Islet precursor cell (in vitro differentiated cells): Measurements from ENCODE around the gene SERPINA7.
"Not testable (repeated sequence)": the region's sequence is repeated elsewhere in the genome, so short reads cannot be mapped to it uniquely, and the experiment has no call there.

ENCODE experiments used
- DNase-seq: peaks from one replicate; pipeline ENCODE4 v3.0.0-alpha.2; 2018

The SERPINA7 gene, protein sequence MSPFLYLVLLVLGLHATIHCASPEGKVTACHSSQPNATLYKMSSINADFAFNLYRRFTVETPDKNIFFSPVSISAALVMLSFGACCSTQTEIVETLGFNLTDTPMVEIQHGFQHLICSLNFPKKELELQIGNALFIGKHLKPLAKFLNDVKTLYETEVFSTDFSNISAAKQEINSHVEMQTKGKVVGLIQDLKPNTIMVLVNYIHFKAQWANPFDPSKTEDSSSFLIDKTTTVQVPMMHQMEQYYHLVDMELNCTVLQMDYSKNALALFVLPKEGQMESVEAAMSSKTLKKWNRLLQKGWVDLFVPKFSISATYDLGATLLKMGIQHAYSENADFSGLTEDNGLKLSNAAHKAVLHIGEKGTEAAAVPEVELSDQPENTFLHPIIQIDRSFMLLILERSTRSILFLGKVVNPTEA

GRCh38 chrX:106038625-106039024 lies at the start of gene SERPINA7:
TSS of gene SERPINA7 (minus strand) at chrX:106038727. CDS start at chrX:106037058, 1,669 bp downstream.
- no peak for DNase-seq

- no peak for DNase-seq
These were observed 30.5 kb upstream of the SERPINA7 start for GRCh38 chrX:106069048-106069447.

DNA sequence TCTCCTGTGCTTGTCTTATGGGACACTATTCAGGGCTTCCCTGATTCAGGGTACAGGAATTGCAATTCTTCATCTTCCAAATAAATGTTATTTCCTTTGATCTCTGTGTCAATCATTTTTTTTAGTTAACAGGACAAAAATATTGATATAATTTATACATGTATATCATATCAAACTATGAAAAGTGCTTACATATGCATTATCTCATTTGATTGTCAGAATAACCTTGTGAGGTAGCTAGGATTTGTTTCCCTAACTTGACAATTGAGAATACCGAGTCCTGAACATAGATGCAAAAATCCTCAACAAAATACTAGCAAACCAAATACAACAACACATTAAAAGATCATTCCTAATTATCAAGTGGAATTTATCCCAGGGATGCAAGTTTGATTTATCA lies 11.5 kb upstream of the SERPINA7 start:
- DNase-seq = no peak

GRCh38 chrX:106042296-106042695 lies 3.8 kb upstream of the SERPINA7 start:
- no peak for DNase-seq

DNA sequence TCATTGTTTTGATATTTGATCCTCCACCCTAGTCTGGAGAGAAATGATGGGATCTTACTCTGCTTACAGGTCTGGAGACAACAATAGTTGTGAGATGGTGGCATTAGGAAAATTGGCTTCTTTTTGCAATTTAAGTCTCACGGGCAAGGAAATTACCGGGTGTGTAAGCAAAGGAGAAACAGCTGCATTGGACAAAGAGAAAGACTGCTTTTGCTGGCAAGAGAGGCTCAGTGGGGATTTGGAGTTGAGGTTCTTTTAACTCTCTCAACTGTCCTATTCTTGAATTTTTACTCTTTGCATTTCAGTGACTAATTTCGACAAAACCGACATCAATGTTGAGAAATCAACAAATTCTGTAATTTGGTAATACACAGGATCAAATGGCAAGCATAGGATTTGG lies 2.3 kb upstream of the SERPINA7 start:
- DNase-seq = no peak

GRCh38 chrX:106039920-106040319 lies 1.4 kb upstream of the SERPINA7 start:
- peak; percentile 51 for DNase-seq

DNA sequence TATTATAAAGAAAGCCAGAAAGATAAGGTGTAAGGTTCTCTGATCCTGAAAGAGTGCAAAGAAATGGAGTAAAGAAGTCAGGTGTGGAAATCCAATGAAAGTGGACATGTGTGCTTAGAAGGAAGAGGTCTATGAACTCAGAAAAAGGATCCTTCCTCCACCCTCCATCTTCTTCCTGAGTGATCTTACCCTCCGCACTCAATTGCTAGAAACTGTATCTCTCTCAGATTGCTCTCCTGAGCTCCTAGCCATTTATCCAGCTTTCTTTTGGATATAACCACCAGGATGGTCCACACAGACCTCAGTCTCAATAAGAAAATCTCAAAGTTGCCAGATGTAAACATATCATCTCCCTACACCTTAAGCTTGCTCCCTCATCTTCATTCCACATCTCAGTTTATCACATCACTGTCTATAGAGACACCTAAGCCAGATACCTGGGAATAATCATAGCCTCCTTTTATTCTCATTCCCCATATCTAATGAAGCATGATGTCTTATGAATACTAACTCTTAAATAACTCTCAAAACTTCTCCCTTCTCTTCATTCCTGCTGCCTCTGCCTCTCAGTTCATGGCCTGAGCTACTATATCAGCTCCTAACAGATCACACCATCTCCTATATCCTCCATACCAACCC lies 573 bp downstream of the SERPINA7 start:
- no peak for DNase-seq

GRCh38 chrX:106036716-106037115 lies 1.8 kb downstream of the SERPINA7 start:
- DNase-seq = no peak

- DNase-seq = no peak
These were observed 3.5 kb downstream of the SERPINA7 start for GRCh38 chrX:106035064-106035463.

DNA sequence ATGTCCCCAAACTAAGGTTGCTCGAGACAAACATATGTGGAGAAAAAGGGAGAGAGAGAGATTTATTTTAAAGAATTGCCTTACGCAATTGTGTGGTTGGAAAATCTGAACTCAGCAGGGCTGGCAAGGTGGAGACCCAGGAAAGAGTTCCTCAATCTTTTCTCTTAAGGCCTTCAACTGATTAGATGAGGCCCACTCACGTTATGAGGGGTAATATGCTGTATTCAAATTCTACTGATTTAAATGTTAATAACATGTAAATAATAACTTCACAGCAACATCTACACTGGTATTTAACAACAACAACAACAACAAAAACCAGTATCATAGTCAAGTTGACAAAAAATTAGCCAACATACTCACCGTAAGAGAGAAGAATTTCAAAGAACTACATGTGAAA lies 14.6 kb downstream of the SERPINA7 start:
- DNase-seq = no peak

GRCh38 chrX:106022238-106022637 lies 16.3 kb downstream of the SERPINA7 start:
- no peak for DNase-seq

DNA sequence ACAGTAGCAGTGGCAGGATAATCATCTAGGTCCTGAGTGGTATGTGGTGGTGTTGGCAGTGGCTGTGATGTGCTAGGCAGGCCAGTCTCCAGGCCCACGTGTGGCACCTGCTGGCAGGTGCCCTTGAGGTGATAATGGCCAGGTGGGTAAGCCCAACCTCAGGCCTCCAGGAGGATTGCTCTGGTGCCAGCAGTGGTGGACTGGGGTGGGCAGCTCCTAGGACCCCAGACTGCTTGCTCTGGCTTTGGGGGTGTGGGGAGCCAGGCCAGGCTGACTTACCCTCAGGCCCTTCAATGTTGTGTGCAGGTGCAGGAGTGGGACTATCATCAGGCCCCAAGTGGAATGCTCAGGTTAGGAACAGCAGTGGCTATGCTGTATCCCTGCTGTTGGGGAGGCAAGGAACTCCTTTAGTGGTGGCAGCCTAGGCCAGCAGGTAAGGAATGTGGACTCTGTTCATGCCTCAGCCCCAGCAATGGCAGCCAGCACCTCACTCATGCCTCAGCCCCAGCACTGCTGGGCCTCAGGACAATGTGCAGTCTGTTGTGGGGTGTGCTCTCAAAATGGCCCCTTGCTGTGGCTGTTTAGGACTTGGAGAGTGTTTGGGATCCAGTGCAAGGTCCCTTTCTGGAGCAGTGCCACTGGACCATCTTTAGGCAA lies 24.3 kb downstream of the SERPINA7 start:
- DNase-seq = no peak

- DNase-seq = no peak
These were observed 29.4 kb downstream of the SERPINA7 start for GRCh38 chrX:106009145-106009544.

DNA sequence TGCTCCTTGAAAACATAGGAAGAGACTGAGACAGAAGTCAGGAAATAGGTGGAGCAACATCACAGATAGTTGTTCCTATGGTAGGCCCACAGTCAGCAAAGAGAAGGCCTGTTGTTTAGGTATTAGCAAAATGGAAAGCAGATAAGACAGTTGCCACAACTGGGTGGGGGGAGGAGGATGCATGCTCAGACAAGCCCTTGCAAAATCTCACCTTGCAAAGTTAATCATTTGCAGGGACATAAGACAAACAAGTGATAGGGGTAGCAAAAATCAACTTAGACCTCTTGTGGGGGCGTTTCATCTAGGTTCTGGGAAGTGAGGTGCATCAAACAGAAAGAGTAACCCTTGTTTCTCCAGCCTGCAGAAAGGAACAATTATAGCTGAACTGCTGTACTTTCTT lies 30.7 kb downstream of the SERPINA7 start:
- DNase-seq = no peak

DNA sequence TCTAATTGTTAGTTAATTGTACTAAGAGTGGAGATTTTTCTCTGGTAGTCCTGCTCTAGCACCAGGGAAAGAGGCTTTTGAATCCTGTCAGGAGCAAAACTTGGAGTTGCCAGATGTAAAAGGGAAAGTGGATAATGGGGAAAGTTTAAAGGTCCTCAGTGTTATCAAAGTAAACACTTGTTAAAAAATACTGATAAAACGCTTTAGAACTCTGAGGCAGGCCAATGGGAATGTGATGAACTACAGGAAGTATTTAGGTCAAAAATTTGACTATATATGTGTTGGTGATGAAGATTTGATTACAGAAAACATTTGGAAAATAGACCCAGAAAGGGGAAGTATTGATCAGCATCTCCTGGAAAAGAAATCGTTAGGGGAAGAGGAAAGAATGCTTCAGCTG lies 32.8 kb downstream of the SERPINA7 start:
- DNase-seq = no peak

DNA sequence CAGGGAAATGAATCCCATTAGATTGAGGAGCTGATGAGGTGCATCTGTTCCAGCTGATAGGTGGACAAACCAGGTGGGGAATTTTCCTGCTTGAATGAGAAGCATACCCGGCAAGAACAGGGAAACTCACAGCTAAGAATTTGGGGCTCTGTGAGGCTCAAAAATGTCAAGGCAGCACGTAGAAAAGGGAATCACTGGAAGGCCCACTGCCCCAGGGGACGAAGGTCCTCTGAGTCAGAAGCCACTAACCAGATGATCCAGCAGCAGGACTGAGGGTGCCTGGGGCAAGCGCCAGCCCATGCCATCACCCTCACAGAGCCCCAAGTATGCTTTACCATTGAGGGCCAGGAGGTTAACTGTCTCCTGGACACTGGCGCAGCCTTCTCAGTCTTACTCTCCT lies 37.9 kb downstream of the SERPINA7 start:
- not testable (repeated sequence) for DNase-seq

DNA sequence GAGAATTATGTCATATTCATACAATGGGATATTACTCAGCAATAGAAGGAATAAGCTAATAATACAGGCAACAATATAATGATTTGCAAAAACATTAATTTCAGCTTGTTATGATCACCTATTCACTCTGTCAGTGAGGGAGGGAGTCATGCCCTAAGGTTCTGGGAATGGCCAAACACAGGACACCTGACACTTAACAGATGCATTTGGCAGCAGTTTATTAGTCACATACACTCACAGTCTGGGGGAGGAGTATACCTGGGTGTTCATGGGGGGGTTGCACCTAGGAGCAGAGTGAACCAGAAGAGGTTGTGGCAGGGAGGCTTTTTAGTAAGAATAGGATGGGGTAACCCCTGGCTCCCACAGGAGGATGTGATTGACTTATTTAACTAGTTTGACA lies 38.3 kb downstream of the SERPINA7 start:
- DNase-seq = no peak

DNA sequence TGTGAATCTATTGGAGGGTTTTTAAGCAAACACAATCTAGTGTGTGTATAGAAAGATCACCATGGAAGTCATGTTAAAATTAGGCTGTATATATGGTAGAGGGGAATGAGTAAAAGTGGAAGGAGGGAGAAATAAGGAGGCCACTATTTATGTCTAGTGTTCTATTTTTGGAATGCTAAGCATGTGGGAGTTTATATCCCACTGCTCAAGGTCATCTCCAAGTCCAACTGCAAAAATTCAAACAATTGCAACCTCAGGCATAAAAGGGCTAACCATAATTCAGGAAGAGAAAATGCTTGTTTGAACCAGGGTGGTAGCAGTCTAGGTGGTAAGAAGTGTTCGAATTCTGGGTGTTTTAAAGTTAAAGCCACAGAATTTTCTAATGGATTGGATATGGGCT lies 39.2 kb downstream of the SERPINA7 start:
- no peak for DNase-seq

- DNase-seq = not testable (repeated sequence)
These were observed 50.0 kb downstream of the SERPINA7 start for GRCh38 chrX:105988487-105988886.
